HG02588 (cell line): ENCODE measurements around the gene CMSS1.

Experiments used
- ATAC-seq: cut with Tn5 transposase; IDR thresholded peaks from one replicate; pipeline ENCODE4 v1.9.1; 2021; ENCODE audit warnings: mild to moderate bottlenecking, moderate library complexity; ENCODE audit not compliant: unreplicated experiment

The CMSS1 gene

GRCh38 chr3:99978221-99978620 is 160.6 kb downstream of the CMSS1 start:
- no peak for ATAC-seq

GRCh38 chr3:99980606-99981005 is 162.9 kb downstream of the CMSS1 start:
- no peak for ATAC-seq

- no peak for ATAC-seq
Observed at GRCh38 chr3:99981138-99981537, 163.5 kb downstream of the CMSS1 start.

DNA sequence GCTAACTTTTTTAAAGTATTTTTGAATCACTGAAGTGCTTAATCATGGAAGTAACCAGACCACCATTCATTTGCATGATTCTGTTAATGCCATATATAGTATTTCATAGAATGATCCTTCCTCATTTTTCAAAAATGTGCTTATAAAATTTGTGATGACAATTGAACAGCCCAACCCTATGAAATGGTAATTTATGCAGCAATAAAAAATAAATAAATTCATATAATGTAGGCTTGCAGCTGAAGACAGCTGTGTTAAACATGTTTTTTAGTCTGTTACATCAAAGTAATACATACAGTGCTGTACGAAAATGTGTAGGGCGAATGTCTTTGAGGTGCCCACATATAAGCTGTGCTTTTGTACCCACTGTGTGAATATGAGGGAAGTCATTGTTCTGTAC is 165.0 kb downstream of the CMSS1 start:
- no peak for ATAC-seq

- no peak for ATAC-seq
Observed at GRCh38 chr3:99984139-99984538, 166.5 kb downstream of the CMSS1 start.

DNA sequence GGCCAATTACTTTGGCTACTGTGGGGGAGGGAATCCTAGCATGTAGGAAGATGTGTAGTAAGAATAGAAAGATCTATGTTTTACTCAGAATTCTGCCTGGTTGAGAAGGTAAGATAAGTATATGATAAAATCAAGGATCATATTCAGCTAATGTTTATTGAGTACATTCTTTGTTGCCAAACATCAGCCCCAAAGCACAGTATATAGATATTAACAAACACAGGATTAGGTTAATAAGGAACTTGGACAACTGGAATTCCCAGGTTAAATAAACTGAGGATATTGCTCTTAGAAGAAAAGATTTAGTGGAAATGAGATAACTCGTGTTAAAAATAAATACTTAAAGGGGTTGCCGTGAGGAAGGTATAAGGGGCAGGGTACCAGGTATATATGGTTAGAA is 167.0 kb downstream of the CMSS1 start:
- ATAC-seq, result no peak

- ATAC-seq, result no peak
Observed at GRCh38 chr3:99990179-99990578, 172.5 kb downstream of the CMSS1 start.

DNA sequence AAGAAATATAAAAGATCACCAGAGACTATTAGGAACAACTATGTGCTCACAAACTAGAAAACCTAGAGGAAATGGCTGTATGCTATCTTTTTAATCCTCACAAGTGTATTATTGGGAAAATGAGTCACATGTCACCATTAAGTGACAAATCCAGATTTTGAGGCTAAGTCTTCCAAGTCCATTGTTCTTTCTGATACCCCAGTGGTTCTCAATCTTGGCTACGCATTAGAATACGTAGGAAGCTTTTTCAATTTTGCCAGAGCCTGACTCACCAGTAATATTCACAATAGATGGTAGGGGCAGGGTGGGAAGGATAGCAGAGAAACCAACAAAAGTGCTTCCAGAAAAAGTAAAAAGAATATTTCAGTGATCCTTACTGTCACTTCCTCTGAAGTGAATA is 179.6 kb downstream of the CMSS1 start:
- ATAC-seq, result no peak

GRCh38 chr3:99999536-99999935 is 181.9 kb downstream of the CMSS1 start:
- ATAC-seq, result no peak

- no peak for ATAC-seq
Observed at GRCh38 chr3:100001083-100001482, 183.4 kb downstream of the CMSS1 start.

DNA sequence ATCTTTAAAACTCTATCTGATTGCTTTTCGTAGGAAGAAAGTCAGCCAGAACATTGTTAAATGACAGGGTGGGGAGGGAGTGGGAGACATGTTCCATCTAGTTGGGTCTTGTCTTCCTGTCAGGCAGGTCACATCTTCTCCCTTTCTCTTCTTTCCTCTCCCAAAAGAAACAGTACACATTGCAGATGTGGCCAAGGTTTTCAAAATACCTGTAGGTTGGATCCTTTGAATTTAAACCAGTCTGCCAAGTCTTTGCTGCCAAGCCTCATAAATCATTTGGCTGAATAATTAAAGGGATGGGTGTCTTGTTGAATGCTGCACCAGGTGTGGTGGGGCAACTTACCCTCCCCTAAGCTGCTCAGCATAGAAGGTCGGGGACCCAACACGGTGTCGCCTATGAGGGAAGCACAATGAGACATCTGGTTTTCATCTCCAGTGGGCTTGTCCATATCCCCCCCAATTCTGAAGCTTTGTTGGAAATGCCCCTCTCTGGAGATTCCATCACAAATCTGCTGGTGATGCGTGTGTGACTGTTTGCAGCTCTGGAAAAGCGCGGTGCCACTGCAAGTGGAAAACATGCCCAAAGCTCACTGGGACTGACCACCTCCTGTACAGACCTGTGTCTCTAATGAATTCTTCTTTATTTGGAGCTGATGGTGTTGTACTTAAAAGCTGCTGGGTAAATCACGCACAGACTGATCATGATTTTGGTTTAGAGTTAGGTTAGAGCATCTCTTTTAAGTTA is 184.0 kb downstream of the CMSS1 start:
- no peak for ATAC-seq

GRCh38 chr3:100002599-100003350 is 185.1 kb downstream of the CMSS1 start:
- no peak for ATAC-seq

GRCh38 chr3:100003609-100004503 is 186.2 kb downstream of the CMSS1 start:
- ATAC-seq, result no peak

- no peak for ATAC-seq
Observed at GRCh38 chr3:100004931-100005330, 187.3 kb downstream of the CMSS1 start.

DNA sequence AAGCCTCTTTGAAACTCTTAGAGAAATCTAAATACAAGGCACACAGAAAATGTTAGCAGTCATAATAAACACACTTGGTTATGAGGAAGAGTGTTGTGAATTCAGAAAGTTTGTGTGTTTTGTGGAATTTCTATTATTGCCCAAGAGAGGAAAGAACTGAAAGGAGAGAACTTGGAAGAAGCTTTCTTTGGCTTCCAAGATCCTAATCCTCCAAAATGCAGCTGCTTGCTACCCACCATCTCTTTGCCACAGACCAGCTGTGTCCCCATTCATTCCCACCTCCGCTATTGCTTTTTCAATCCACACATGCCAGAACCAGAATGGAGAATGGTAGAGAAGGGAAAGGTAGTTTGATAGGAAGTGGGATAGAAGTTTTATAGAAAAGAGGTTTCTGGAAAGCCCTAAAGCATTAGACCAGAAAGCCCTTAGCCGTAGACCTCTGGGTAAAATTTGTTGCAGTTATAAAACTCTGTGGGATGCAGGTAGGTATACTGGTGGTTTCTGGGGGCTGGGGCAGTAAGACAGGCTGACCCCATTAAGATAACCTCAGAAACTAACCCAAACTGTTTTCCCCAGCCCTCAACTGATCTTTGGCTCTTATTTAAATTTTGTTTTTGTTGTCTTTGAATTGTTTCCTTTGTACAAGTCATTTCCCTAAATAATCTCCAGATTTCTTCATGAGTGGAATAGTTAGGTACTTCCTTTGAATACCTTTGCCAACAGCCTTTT is 188.2 kb downstream of the CMSS1 start:
- no peak for ATAC-seq

GRCh38 chr3:100006570-100007271 is 189.1 kb downstream of the CMSS1 start:
- no peak for ATAC-seq

DNA sequence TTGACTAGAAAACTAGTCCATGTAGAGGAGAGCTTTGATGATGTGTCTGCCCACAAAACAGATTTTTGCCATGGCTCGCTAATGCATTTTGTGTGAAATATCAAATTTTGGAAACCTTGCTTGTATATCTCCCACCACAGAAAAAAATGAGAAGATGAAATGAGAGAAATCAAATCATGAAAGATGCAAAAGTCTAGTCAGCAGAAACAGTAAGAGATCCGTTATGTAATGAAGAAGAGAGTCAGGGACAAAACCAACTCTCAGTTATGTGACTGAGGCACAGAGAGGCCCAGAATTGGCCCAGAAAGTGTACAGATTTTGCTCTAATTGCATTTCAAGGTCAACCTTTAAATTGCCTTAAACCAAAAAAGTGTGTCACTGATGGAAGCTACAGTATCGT is 189.7 kb downstream of the CMSS1 start:
- no peak for ATAC-seq

DNA sequence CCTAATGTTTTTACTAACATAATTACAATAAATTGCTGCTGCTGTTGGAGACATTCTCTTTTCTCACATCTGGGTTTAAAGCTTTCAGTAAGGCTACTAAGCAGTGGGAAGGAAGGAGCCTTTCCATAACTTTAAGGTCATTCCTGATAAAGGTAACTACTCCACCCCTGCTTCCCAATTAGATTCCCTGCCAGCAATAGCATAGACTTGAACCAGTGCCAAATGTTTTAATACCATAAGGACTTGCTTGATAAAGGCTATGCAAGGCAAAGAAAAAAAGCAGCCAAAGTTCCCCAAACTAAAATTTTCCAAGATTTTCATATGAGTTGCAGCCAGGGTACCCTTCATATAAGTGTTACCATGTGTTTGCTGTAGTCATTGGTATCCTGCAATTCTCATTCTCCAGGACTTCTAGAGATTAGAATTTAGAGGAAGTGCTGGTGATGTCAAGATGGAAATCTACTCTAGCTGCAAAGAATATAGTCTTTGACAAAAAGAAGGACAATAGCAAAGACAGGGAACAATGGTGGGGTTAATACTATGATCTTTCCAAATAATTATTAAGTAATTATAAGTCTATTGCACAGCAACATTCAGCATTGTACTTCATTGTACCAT is 190.5 kb downstream of the CMSS1 start:
- ATAC-seq, result no peak

DNA sequence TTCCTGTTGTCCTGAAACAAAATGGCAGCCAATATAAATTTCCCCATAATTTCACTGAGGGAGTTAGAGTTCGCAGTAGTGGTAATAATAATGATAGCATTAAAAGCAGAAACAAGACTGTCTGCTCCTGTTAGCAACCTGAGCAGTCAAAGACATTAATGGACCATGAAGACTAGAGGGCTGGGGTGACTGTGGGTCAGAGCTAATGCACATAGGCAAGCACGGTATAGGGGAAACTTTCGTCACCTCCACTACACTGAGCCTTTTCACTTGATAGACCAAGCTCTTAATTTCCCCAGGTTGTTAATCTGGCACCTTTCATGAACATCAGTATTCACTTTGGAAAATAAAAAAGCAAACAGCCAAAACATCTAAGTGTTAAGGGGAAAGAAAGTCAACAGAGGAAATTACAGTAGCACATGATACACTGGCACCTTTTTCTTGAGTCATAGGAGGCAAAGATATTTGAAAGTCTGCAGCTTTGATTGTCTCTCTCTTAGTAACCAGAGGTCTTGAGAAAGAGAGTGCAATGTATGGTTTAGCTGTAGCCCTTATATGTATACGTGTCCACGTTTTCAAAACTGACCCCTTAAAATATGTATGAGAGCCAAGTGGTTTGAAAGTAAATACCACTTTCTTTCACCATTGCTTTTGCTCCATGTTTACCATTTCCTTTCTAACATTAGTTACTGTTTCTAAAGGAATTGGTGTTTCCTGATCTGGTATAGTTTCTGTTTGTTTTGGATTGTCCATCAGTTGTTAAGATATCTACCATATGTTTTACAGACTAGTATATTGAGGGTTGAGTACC is 191.8 kb downstream of the CMSS1 start:
- ATAC-seq, result no peak
